ENCODE data around the gene IQSEC1.

IQSEC1 gene

GRCh38 chr3:12898965-12899755 is 174.1 kb downstream of the IQSEC1 start:
- Histone ChIP-seq H3K36me3 (ENCODE audit: control insufficient read depth in 1 of 2, insufficient read depth in 2 of 2, low read length in 2 of 2) (peaks cover 6 to 53% of the 10 kb centered on the region in 2 donors), H3K4me1 (ENCODE audit: control insufficient read depth in 1 of 2, insufficient read depth in 2 of 2, low read length in 2 of 2) (peaks cover 0 to 20% of the 10 kb centered on the region in 2 donors), H3K9me3 (ENCODE audit: control insufficient read depth in 1 of 2, low read length in 2 of 2) (no peaks in the 10 kb centered on the region), H3K4me3 (ENCODE audit: low read depth in 1 of 2, low read length in 2 of 2) (no peak overlapping the region), H3K27ac (ENCODE audit: low read length) (no peak overlapping the region), H3K27me3 (ENCODE audit: low read depth, low read length) (no peaks in the 10 kb centered on the region)

GRCh38 chr3:12898290-12898964 is 174.8 kb downstream of the IQSEC1 start:
- Histone ChIP-seq H3K36me3 (ENCODE audit: control insufficient read depth in 1 of 2, insufficient read depth in 2 of 2, low read length in 2 of 2) (peaks cover 6 to 46% of the 10 kb centered on the region in 2 donors), H3K9me3 (ENCODE audit: control insufficient read depth in 1 of 2, low read length in 2 of 2) (no peaks in the 10 kb centered on the region), H3K27me3 (ENCODE audit: low read depth, low read length) (no peaks in the 10 kb centered on the region), H3K4me3 (ENCODE audit: low read depth in 1 of 2, low read length in 2 of 2) (no peak overlapping the region), H3K4me1 (ENCODE audit: control insufficient read depth in 1 of 2, insufficient read depth in 2 of 2, low read length in 2 of 2) (peaks cover 0 to 27% of the 10 kb centered on the region in 2 donors), H3K27ac (ENCODE audit: low read length) (no peak overlapping the region)

DNA sequence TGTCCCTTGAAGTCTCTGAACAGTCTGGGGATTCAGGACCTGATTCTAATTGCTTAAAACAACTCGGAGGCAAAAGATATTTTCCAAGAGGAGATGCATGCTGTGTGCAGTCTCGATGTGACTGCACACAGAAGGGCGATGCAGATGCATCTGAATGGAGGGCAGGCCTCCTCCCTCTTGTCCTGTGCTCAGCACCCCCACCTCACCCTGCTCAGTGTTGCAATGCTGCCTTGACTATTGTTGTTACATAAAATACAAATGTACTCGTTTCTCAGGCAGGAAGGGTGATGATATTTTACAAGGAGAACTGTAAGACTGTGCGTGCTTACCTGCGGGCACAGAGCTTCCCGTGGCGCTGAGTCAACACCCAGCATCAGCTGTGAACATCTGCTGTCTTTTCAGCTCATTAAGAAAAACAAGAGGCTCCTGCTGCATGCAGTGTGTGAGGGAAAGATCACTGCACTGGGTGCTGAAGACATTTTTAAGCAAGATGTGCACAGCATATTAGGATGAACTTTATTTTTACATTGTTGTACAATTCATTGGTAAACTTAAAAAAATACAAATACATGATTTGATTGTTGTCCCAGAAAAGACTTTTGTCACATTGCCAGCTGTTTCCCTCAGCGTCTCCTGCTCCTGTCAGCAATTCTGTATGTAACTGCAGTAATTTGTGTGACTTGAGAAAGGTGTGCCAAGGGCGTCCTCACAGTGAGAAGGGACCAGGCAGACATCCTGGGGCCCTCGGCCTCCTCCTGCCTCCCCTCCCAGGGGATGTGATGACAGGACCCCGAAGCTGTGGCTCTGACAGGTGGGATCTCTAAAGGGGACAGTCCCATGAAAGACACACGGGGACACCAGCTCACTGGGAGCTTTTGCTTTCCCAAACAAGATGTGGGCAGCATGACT is 175.6 kb downstream of the IQSEC1 start:
- no peak overlapping the region for H3K27ac ChIP-seq (ENCODE audit: low read length)
- H3K4me1 ChIP-seq (ENCODE audit: control insufficient read depth in 1 of 2, insufficient read depth in 2 of 2, low read length in 2 of 2): peaks cover 0 to 27% of the 10 kb centered on the region in 2 donors
- no peaks in the 10 kb centered on the region for H3K27me3 ChIP-seq (ENCODE audit: low read depth, low read length)
- peaks cover 6 to 38% of the 10 kb centered on the region in 2 donors for H3K36me3 ChIP-seq (ENCODE audit: control insufficient read depth in 1 of 2, insufficient read depth in 2 of 2, low read length in 2 of 2)
- no peaks in the 10 kb centered on the region for H3K9me3 ChIP-seq (ENCODE audit: control insufficient read depth in 1 of 2, low read length in 2 of 2)
- H3K4me3 ChIP-seq (ENCODE audit: low read depth in 1 of 2, low read length in 2 of 2): no peak overlapping the region

- no peak overlapping the region for H3K27ac ChIP-seq (ENCODE audit: low read length)
- no peaks in the 10 kb centered on the region for H3K27me3 ChIP-seq (ENCODE audit: low read depth, low read length)
- peaks cover 0 to 36% of the 10 kb centered on the region in 2 donors for H3K4me1 ChIP-seq (ENCODE audit: control insufficient read depth in 1 of 2, insufficient read depth in 2 of 2, low read length in 2 of 2)
- H3K4me3 ChIP-seq (ENCODE audit: low read depth in 1 of 2, low read length in 2 of 2): no peak overlapping the region
- H3K36me3 ChIP-seq (ENCODE audit: control insufficient read depth in 1 of 2, insufficient read depth in 2 of 2, low read length in 2 of 2): peaks cover 6 to 28% of the 10 kb centered on the region in 2 donors
- no peaks in the 10 kb centered on the region for H3K9me3 ChIP-seq (ENCODE audit: control insufficient read depth in 1 of 2, low read length in 2 of 2)
These were observed 176.9 kb downstream of the IQSEC1 start for GRCh38 chr3:12896063-12896985.

DNA sequence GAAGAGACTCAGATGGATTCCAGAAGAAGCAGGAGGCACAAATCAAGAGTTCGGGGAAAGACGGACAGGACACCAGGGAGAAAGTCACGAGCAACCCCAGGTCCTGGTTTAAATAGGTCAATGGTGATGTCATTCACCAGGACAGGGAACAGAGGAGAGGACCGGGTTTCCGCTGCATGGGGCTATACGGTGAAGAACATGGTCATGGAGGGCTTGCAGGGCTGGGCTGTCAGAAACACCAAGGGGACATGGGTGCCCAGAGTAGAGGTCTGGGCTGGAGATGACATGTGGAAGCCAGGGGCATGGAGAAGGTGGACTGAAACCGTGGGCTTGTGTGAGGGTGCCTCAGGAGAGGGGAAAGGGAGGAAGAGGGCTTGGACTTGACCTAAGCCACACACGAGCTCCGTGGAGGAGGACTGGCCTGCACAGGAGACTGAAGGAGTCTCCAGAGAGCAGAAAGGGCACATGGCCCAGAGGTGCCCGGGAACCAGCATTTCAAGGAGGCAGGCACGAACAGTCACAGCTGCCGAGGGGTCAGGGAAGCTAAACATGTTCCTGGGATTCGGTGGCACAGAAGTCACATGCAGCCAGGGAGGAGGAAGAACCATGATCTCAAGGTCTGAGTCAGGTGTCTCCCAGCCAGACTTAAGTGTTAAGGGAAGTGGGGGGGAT is 177.7 kb downstream of the IQSEC1 start:
- Histone ChIP-seq H3K36me3 (ENCODE audit: control insufficient read depth in 1 of 2, insufficient read depth in 2 of 2, low read length in 2 of 2) (peaks cover 6 to 20% of the 10 kb centered on the region in 2 donors), H3K9me3 (ENCODE audit: control insufficient read depth in 1 of 2, low read length in 2 of 2) (no peaks in the 10 kb centered on the region), H3K4me1 (ENCODE audit: control insufficient read depth in 1 of 2, insufficient read depth in 2 of 2, low read length in 2 of 2) (peaks cover 0 to 37% of the 10 kb centered on the region in 2 donors), H3K27ac (ENCODE audit: low read length) (no peak overlapping the region), H3K27me3 (ENCODE audit: low read depth, low read length) (no peaks in the 10 kb centered on the region), H3K4me3 (ENCODE audit: low read depth in 1 of 2, low read length in 2 of 2) (no peak overlapping the region)

DNA sequence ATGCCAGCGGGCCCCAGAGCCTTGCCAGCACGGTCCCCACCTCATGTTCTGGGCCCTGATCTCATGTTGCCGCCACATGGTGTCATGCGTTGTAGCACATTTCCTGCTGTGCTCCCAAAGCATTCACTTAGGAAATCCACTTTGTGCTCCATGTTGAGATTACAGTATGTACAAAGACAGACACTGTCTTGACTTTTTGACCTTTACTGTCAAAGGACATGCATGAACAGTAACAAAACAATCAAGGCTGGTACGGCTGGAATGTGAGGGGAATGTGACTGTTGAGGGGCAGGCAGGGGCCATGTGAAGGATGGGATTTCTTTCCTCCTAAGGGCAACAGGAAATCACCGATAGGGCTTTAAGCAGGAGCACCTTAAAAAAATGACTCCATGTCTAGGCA is 178.6 kb downstream of the IQSEC1 start:
- peaks cover 0 to 37% of the 10 kb centered on the region in 2 donors for H3K4me1 ChIP-seq (ENCODE audit: control insufficient read depth in 1 of 2, insufficient read depth in 2 of 2, low read length in 2 of 2)
- H3K36me3 ChIP-seq (ENCODE audit: control insufficient read depth in 1 of 2, insufficient read depth in 2 of 2, low read length in 2 of 2): peaks cover 3 to 16% of the 10 kb centered on the region in 2 donors
- H3K27ac ChIP-seq (ENCODE audit: low read length): no peak overlapping the region
- no peaks in the 10 kb centered on the region for H3K27me3 ChIP-seq (ENCODE audit: low read depth, low read length)
- no peaks in the 10 kb centered on the region for H3K9me3 ChIP-seq (ENCODE audit: control insufficient read depth in 1 of 2, low read length in 2 of 2)
- H3K4me3 ChIP-seq (ENCODE audit: low read depth in 1 of 2, low read length in 2 of 2): no peak overlapping the region

- Histone ChIP-seq H3K9me3 (ENCODE audit: control insufficient read depth in 1 of 2, low read length in 2 of 2) (no peaks in the 10 kb centered on the region), H3K27ac (ENCODE audit: low read length) (no peak overlapping the region), H3K4me1 (ENCODE audit: control insufficient read depth in 1 of 2, insufficient read depth in 2 of 2, low read length in 2 of 2) (peaks cover 0 to 37% of the 10 kb centered on the region in 2 donors), H3K27me3 (ENCODE audit: low read depth, low read length) (no peaks in the 10 kb centered on the region), H3K4me3 (ENCODE audit: low read depth in 1 of 2, low read length in 2 of 2) (no peak overlapping the region), H3K36me3 (ENCODE audit: control insufficient read depth in 1 of 2, insufficient read depth in 2 of 2, low read length in 2 of 2) (peaks cover 0 to 8% of the 10 kb centered on the region in 2 donors)
These were observed 179.4 kb downstream of the IQSEC1 start for GRCh38 chr3:12893852-12894251.

DNA sequence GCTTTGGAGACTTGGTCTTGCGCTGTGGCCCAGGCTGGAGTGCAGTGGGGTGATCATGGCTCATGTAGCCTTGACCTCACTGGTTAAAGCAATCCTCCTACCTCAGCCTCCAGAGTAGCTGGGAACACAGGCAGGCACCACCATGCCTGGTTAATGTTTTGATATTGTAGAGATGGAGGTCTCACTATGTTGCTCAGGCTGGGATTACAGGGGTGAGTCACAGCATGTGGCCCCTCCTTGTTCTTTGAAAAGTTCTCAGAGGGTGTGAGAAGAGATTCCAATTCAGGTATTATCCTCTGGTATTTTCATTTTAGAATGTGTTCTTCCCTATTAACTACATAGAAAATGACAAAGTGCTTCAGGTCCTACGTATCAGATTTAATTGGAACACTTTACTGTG is 180.0 kb downstream of the IQSEC1 start:
- Histone ChIP-seq H3K9me3 (ENCODE audit: control insufficient read depth in 1 of 2, low read length in 2 of 2) (no peaks in the 10 kb centered on the region), H3K36me3 (ENCODE audit: control insufficient read depth in 1 of 2, insufficient read depth in 2 of 2, low read length in 2 of 2) (peaks cover 0 to 4% of the 10 kb centered on the region in 2 donors), H3K4me1 (ENCODE audit: control insufficient read depth in 1 of 2, insufficient read depth in 2 of 2, low read length in 2 of 2) (peaks cover 0 to 37% of the 10 kb centered on the region in 2 donors), H3K27ac (ENCODE audit: low read length) (no peak overlapping the region), H3K4me3 (ENCODE audit: low read depth in 1 of 2, low read length in 2 of 2) (no peak overlapping the region), H3K27me3 (ENCODE audit: low read depth, low read length) (no peaks in the 10 kb centered on the region)

GRCh38 chr3:12892840-12893189 is 180.4 kb downstream of the IQSEC1 start:
- Histone ChIP-seq H3K36me3 (ENCODE audit: control insufficient read depth in 1 of 2, insufficient read depth in 2 of 2, low read length in 2 of 2) (no peaks in the 10 kb centered on the region), H3K4me3 (ENCODE audit: low read depth in 1 of 2, low read length in 2 of 2) (no peak overlapping the region), H3K9me3 (ENCODE audit: control insufficient read depth in 1 of 2, low read length in 2 of 2) (no peaks in the 10 kb centered on the region), H3K27me3 (ENCODE audit: low read depth, low read length) (no peaks in the 10 kb centered on the region), H3K27ac (ENCODE audit: low read length) (no peak overlapping the region), H3K4me1 (ENCODE audit: control insufficient read depth in 1 of 2, insufficient read depth in 2 of 2, low read length in 2 of 2) (peaks cover 0 to 33% of the 10 kb centered on the region in 2 donors)
